Caco-2 (cell line): ENCODE data around the gene GGACT. TPM values are rescaled to one million over a fixed set of nuclear protein-coding genes. Genes with fewer than 3 reads are reported as not detected.

Source experiments
- BruUV-seq: library from RNA; stranded (reverse); fragments of 400-500 nt; replicated peaks from 2 replicates; lab custom pipeline; 2021; lab: Mats Ljungman, UMichigan
- CTCF ChIA-PET: fragments of 300-600 bp; sonication (Branson Sonifier 250); formaldehyde crosslinking; loops from one replicate; lab custom pipeline; 2022; ENCODE audit warnings: antibody characterized with exemption; lab: Charles Lee
- POLR2A ChIA-PET: fragments of 300-600 bp; sonication (Branson Sonifier 250); formaldehyde crosslinking; loops from one replicate; lab custom pipeline; 2022; ENCODE audit warnings: antibody characterized with exemption; lab: Charles Lee
- DNase-seq, 2 experiments: peaks; one replicate each; pipeline versions ENCODE4 v3.0.0 to v3.0.0-alpha.2; 2020 to 2022
- H3K27me3 ChIP-seq: replicated peaks from 2 replicates; pipeline ENCODE4 v1.6.0; 2011; ENCODE audit warnings: low read length; ENCODE audit not compliant: control insufficient read depth, insufficient read depth
- H3K36me3 ChIP-seq: 2 replicates; pipeline ENCODE4 v1.5.1; 2011; ENCODE audit warnings: low read length; ENCODE audit not compliant: control insufficient read depth, insufficient read depth
- H3K4me1 ChIP-seq: fragments of 250-450 bp; sonication (Bioruptor Pico); 2 replicates; pipeline ENCODE4 v1.5.1; 2020; ENCODE audit warnings: mild to moderate bottlenecking
- H3K4me3 ChIP-seq: 2 replicates; pipeline ENCODE4 v1.5.1; 2011; ENCODE audit warnings: low read depth, mild to moderate bottlenecking, control low read depth, low read length
- H3K9me3 ChIP-seq: fragments of 250-450 bp; sonication (Bioruptor Pico); 2 replicates; pipeline ENCODE4 v1.5.1; 2020; ENCODE audit warnings: mild to moderate bottlenecking, moderate library complexity
- H3K27ac Mint-ChIP-seq: one replicate; pipeline ENCODE4 v1.8.0; 2022; ENCODE audit warnings: mixed read lengths; ENCODE audit not compliant: unreplicated experiment
- H3K27me3 Mint-ChIP-seq: one replicate; pipeline ENCODE4 v1.8.0; 2022; ENCODE audit warnings: mixed read lengths; ENCODE audit not compliant: insufficient read depth, unreplicated experiment
- H3K36me3 Mint-ChIP-seq: one replicate; pipeline ENCODE4 v1.8.0; 2022; ENCODE audit warnings: mild to moderate bottlenecking, mixed read lengths; ENCODE audit not compliant: insufficient read depth, unreplicated experiment
- H3K4me1 Mint-ChIP-seq: one replicate; pipeline ENCODE4 v1.8.0; 2022; ENCODE audit warnings: low read depth, mixed read lengths; ENCODE audit not compliant: unreplicated experiment
- H3K4me3 Mint-ChIP-seq: one replicate; pipeline ENCODE4 v1.8.0; 2022; ENCODE audit warnings: mild to moderate bottlenecking, moderate library complexity, mixed read lengths; ENCODE audit not compliant: unreplicated experiment
- H3K9me3 Mint-ChIP-seq: one replicate; pipeline ENCODE4 v1.8.0; 2022; ENCODE audit warnings: mixed read lengths; ENCODE audit not compliant: unreplicated experiment
- CTCF ChIP-seq, 2 experiments: fragments of 200-600 bp in 1 of 2; IDR thresholded peaks; 1 replicate in 1 of 2; 2 replicates in 1 of 2; pipeline versions ENCODE4 v1.5.1 to v1.8.0; 2011 to 2022; ENCODE audit warnings: antibody characterized with exemption in 1 of 2, control low read depth in 1 of 2, inconsistent platforms in 1 of 2, low read depth in 1 of 2, low read length in 1 of 2, mild to moderate bottlenecking in 1 of 2, moderate library complexity in 1 of 2; ENCODE audit not compliant: insufficient read depth in 1 of 2, severe bottlenecking in 1 of 2, unreplicated experiment in 1 of 2
- intact Hi-C: fragments of 100-400 bp; cut with micrococcal nuclease; formaldehyde crosslinking; loops from one replicate; pipeline ENCODE4 v1.10.0; 2022; ENCODE audit not compliant: unreplicated experiment
- total RNA-seq: library from RNA; stranded (reverse); gene quantifications from 2 replicates; pipeline ENCODE4 v1.2.3, GENCODE V29; 2022

GGACT gene
- total RNA-seq, 1 experiment from 2014 or later = 3.6 TPM

GRCh38 chr13:100480676-100481075 is 107.9 kb downstream of the GGACT start:
- no peaks in the 10 kb centered on the region for H3K36me3 ChIP-seq
- no peaks in the 10 kb centered on the region for H3K27me3 Mint-ChIP-seq
- ChIA-PET POLR2A (no interaction called here), CTCF (no interaction called here)
- H3K4me1 ChIP-seq = no peaks in the 10 kb centered on the region
- no peak overlapping the region for H3K4me3 Mint-ChIP-seq
- no peaks in the 10 kb centered on the region for H3K4me1 Mint-ChIP-seq
- no peak for DNase-seq
- TF ChIP-seq CTCF (IDR thresholded peaks at IDR 0.05; ENCODE audit: insufficient read depth in 1 of 2, low read depth in 1 of 2, low read length in 1 of 2, severe bottlenecking in 1 of 2, unreplicated experiment in 1 of 2) = no peak
- intact Hi-C loops = no loop called here
- H3K36me3 Mint-ChIP-seq = no peaks in the 10 kb centered on the region
- no TSS peak for BruUV-seq
- no peak overlapping the region for H3K4me3 ChIP-seq
- H3K9me3 Mint-ChIP-seq = no peaks in the 10 kb centered on the region
- no peaks in the 10 kb centered on the region for H3K27me3 ChIP-seq
- H3K9me3 ChIP-seq = no peaks in the 10 kb centered on the region
- no peak overlapping the region for H3K27ac Mint-ChIP-seq

Other genes with a start within 250 kb of the GGACT start
- gene TMTC4, start 86.0 kb upstream of the GGACT start, total RNA-seq = 38.0 and 45.4 TPM in 2 replicates